ENCODE measurements around the gene GRID1.

The GRID1 gene

DNA sequence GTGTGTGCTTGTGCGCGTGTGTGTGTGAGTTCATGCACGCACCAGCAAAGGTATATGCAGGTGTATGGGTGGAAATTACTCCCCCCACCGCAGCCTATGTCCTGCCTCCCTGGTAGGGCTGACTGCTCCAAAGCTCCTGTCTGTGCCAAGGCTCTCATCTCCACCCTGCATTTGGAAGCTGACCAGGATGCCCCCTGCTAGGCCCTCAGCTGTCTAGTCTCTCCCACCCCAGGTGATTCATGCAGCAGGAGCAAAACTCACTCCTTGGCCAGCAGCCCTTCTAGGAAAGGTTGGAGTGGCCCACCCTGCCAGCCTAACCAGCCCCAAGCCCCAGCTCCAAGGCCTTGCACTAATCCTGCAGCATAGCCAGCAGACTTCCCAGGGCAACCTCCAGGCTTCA lies 148.4 kb downstream of the GRID1 start:
- Histone ChIP-seq H3K4me3 (ENCODE audit: low read depth, low read length, poor library complexity, severe bottlenecking) (no peak overlapping the region), H3F3A (ENCODE audit: insufficient read depth, low read length) (no peaks in the 10 kb centered on the region), H3K4me2 (ENCODE audit: low read length) (no peak overlapping the region), H2AFZ (ENCODE audit: low read length) (no peak overlapping the region), H4K20me1 (ENCODE audit: insufficient read depth, low read length) (no peaks in the 10 kb centered on the region), H3K9ac (ENCODE audit: low read length) (no peak overlapping the region), H3K9me2 (ENCODE audit: low read depth, low read length) (no peaks in the 10 kb centered on the region), H3K4me1 (ENCODE audit: insufficient read depth, low read length, severe bottlenecking) (no peaks in the 10 kb centered on the region), H3K79me2 (ENCODE audit: insufficient read depth, low read length) (no peaks in the 10 kb centered on the region), H3K27me3 (ENCODE audit: insufficient read depth, low read length) (0 out of 2 replicates have a peak, but pooled peaks cover 2% of the 10 kb centered on the region), H3K27ac (ENCODE audit: low read depth, low read length, poor library complexity, severe bottlenecking) (no peak overlapping the region), H3K9me3 (ENCODE audit: low read length) (no peaks in the 10 kb centered on the region), H3K36me3 (ENCODE audit: insufficient read depth, low read length) (no peaks in the 10 kb centered on the region)
- no peak for TF ChIP-seq EZH2 (IDR thresholded peaks at IDR 0.05; ENCODE audit: borderline replicate concordance, low read length)
- no peak for TF ChIP-seq CTCF (IDR thresholded peaks at IDR 0.05; ENCODE audit: low read length)

DNA sequence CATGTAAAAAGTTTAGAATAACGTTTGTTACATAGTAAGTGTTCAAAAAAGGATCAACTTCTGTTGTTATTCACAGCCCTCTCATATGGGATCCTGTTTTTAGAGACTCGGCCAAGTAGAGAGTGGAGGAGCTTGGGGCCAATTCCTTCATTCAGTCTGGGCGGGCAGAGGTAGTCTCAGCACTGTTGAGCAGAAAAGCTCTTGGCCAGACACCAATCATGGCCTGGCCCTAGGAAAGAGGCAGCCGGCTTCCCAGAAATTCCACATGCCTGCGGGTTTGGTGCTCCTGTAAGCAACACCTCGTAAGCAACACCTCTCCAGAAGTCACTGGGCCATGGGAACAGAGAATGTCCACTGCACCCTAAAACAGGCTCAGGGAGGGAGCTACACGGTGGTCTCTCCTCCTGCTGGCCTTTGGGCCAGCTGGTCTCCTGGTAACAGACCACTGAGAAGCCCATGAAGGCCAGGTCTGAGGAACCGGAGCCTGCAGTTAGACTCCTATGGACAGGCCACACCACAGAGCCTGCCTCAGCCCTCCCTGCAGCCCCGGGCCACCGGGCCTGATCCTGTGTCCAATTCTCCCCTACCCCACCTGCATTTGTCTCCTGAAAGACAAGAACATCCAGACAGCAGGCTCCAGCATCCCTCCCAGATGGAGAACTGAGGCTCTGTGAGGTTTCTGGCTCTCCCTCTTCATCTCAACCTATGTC lies 149.1 kb downstream of the GRID1 start:
- Histone ChIP-seq H3K4me1 (ENCODE audit: insufficient read depth, low read length, severe bottlenecking) (no peaks in the 10 kb centered on the region), H3F3A (ENCODE audit: insufficient read depth, low read length) (no peaks in the 10 kb centered on the region), H3K36me3 (ENCODE audit: insufficient read depth, low read length) (no peaks in the 10 kb centered on the region), H4K20me1 (ENCODE audit: insufficient read depth, low read length) (no peaks in the 10 kb centered on the region), H3K4me2 (ENCODE audit: low read length) (no peak overlapping the region), H3K27me3 (ENCODE audit: insufficient read depth, low read length) (no peaks in the 10 kb centered on the region), H3K79me2 (ENCODE audit: insufficient read depth, low read length) (no peaks in the 10 kb centered on the region), H3K9me2 (ENCODE audit: low read depth, low read length) (no peaks in the 10 kb centered on the region), H3K27ac (ENCODE audit: low read depth, low read length, poor library complexity, severe bottlenecking) (no peak overlapping the region), H2AFZ (ENCODE audit: low read length) (no peak overlapping the region), H3K9me3 (ENCODE audit: low read length) (no peaks in the 10 kb centered on the region), H3K4me3 (ENCODE audit: low read depth, low read length, poor library complexity, severe bottlenecking) (no peak overlapping the region), H3K9ac (ENCODE audit: low read length) (no peak overlapping the region)
- TF ChIP-seq EZH2 (IDR thresholded peaks at IDR 0.05; ENCODE audit: borderline replicate concordance, low read length) = no peak
- no peak for TF ChIP-seq CTCF (IDR thresholded peaks at IDR 0.05; ENCODE audit: low read length)

DNA sequence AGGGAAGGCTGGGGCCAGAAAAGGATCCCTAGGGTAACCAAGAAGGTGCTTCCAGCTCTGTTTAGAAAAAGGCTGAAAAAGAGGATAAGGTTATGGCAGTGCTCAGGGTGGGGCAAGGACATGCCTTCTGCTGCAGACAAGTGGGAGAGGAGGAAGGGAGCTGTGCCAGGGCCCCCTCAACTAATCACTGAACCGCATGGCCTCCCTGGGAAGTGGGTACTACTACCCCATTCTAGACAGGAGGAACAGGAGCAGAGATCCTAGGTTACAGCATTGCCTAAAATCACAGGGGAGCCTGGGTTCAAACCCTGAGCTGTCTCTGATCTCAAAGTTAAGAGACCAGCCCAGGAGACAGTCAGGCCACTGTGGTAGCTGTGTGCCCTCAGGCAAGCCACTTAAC lies 149.7 kb downstream of the GRID1 start:
- no peaks in the 10 kb centered on the region for H3K36me3 ChIP-seq (ENCODE audit: insufficient read depth, low read length)
- TF ChIP-seq CTCF (IDR thresholded peaks at IDR 0.05; ENCODE audit: low read length) (no peak), EZH2 (IDR thresholded peaks at IDR 0.05; ENCODE audit: borderline replicate concordance, low read length) (no peak)
- H2AFZ ChIP-seq (ENCODE audit: low read length) = no peak overlapping the region
- H3K79me2 ChIP-seq (ENCODE audit: insufficient read depth, low read length) = no peaks in the 10 kb centered on the region
- H3K27ac ChIP-seq (ENCODE audit: low read depth, low read length, poor library complexity, severe bottlenecking) = no peak overlapping the region
- H3K9me3 ChIP-seq (ENCODE audit: low read length) = no peaks in the 10 kb centered on the region
- no peaks in the 10 kb centered on the region for H3K9me2 ChIP-seq (ENCODE audit: low read depth, low read length)
- H3K9ac ChIP-seq (ENCODE audit: low read length) = no peak overlapping the region
- no peaks in the 10 kb centered on the region for H3K4me1 ChIP-seq (ENCODE audit: insufficient read depth, low read length, severe bottlenecking)
- H3K4me2 ChIP-seq (ENCODE audit: low read length) = no peak overlapping the region
- H3F3A ChIP-seq (ENCODE audit: insufficient read depth, low read length) = no peaks in the 10 kb centered on the region
- no peak overlapping the region for H3K4me3 ChIP-seq (ENCODE audit: low read depth, low read length, poor library complexity, severe bottlenecking)
- no peaks in the 10 kb centered on the region for H4K20me1 ChIP-seq (ENCODE audit: insufficient read depth, low read length)
- H3K27me3 ChIP-seq (ENCODE audit: insufficient read depth, low read length) = no peaks in the 10 kb centered on the region
